Measurements from ENCODE around the gene ZBTB12. TPM values are rescaled to one million over a fixed set of nuclear protein-coding genes. Genes with fewer than 3 reads are reported as not detected.

The ZBTB12 gene
- total and polyA plus RNA-seq, 2 of the 13 experiments (the other 11 are each of a cell fraction or from before 2014, with no cell fraction given): 4.8 to 6.0 TPM

- TF ChIP-seq ZNF687 (CRISPR knock-in tag; IDR thresholded peaks at IDR 0.05) (peak; percentile 35; the same call in 1 of the 2 replicates), ZHX1 (CRISPR knock-in tag; IDR thresholded peaks at IDR 0.05; ENCODE audit: low read depth) (no peak), CBX1 (IDR thresholded peaks at IDR 0.05; ENCODE audit: low read depth) (no peak), LRRFIP1 (CRISPR knock-in tag; conservative IDR thresholded peaks at IDR 0.05) (no peak)
Measured at GRCh38 chr6:31859923-31860322, 42.0 kb downstream of the ZBTB12 start (continued).

Data from HepG2 (cell line).